Loucy (cell line): Measurements from ENCODE around the gene ALPK1.

Source experiments
- CTCF ChIP-seq: fragments of 200-600 bp; sonication (generic); conservative IDR thresholded peaks from 2 replicates; pipeline ENCODE4 v1.5.1; 2014; ENCODE audit warnings: mild to moderate bottlenecking, antibody characterized with exemption, low read length
- EZH2phosphoT487 ChIP-seq: fragments of 200-600 bp; IDR thresholded peaks from 2 replicates; pipeline ENCODE4 v1.6.1; 2018; ENCODE audit warnings: antibody characterized with exemption, mild to moderate bottlenecking, moderate library complexity, borderline replicate concordance

GRCh38 chr4:112357897-112358296 lies 60.7 kb downstream of the ALPK1 start:
- TF ChIP-seq CTCF (no peak), EZH2phosphoT487 (no peak)
